ENCODE measurements around the gene LRP11. TPM values are rescaled to one million over a fixed set of nuclear protein-coding genes. Genes with fewer than 3 reads are reported as not detected.

Gene LRP11
- total and polyA plus RNA-seq, 2 of the 13 experiments (the other 11 are each of a cell fraction or from before 2014, with no cell fraction given), result 32.4 to 48.9 TPM

DNA sequence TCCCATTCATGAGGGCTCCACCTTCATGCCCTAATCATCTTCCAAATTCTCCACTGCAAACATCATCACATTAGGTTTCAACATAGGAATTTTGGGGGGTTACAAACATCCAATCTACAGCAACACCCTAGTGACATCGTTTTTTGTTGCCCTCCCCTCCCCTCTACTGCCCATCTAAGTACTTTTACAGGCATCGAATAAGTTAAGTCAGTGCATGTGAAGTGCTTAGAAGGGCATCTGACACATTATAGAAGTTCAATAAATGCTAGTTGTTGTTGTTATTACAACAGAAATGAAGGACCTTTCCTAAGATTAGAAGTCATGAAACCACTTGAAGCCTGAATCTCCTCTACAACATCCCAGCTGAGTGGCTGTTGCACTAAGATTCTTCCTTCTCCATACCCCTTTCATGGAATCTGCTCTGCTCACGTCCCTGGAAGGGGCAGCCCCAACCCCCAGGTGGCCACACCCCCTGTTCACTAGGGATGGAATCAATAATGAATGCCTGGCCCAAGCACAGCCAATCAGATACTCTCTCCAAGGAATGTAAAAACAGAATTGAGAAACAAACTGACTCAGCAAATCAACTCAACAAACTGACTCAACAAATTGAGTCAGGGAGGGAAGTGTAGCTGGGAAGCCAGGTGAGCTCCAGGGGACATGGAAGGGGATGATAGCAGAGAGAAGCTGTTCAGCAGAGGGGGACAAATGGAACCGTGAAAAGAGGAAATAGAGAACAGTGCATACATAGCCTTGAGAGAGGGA lies 3.9 kb upstream of the LRP11 start (continued):
- TF ChIP-seq ZBTB33 (CRISPR knock-in tag; IDR thresholded peaks at IDR 0.05) (no peak), CREB1 (IDR thresholded peaks at IDR 0.05) (no peak), CREB1 (CRISPR knock-in tag; IDR thresholded peaks at IDR 0.05) (no peak), ZNF773 (CRISPR knock-in tag; IDR thresholded peaks at IDR 0.05; ENCODE audit: borderline replicate concordance) (no peak), ATF7 (IDR thresholded peaks at IDR 0.05) (no peak), ATF7 (CRISPR knock-in tag; IDR thresholded peaks at IDR 0.05) (no peak), THAP7 (CRISPR knock-in tag; IDR thresholded peaks at IDR 0.05) (no peak), ZSCAN22 (CRISPR knock-in tag; IDR thresholded peaks at IDR 0.05) (no peak), GTF2F1 (IDR thresholded peaks at IDR 0.05; ENCODE audit: low read length) (no peak), NCOA5 (CRISPR knock-in tag; IDR thresholded peaks at IDR 0.05) (no peak), ZNF451 (CRISPR knock-in tag; IDR thresholded peaks at IDR 0.05) (no peak), HNRNPL (IDR thresholded peaks at IDR 0.05; ENCODE audit: low read depth, low read length) (no peak), ZNF781 (CRISPR knock-in tag; IDR thresholded peaks at IDR 0.05; ENCODE audit: borderline replicate concordance, not compliant biosample characterization) (no peak), ZNF572 (CRISPR knock-in tag; IDR thresholded peaks at IDR 0.05) (no peak), ZFP36L2 (CRISPR knock-in tag; IDR thresholded peaks at IDR 0.05) (no peak), ZNF318 (CRISPR knock-in tag; IDR thresholded peaks at IDR 0.05) (no peak), ZNF251 (CRISPR knock-in tag; IDR thresholded peaks at IDR 0.05) (no peak), GPN1 (CRISPR knock-in tag; IDR thresholded peaks at IDR 0.05; ENCODE audit: borderline replicate concordance) (no peak), ZSCAN20 (CRISPR knock-in tag; IDR thresholded peaks at IDR 0.05; ENCODE audit: borderline replicate concordance) (no peak)
- TF ChIP-seq, protein P1, sequence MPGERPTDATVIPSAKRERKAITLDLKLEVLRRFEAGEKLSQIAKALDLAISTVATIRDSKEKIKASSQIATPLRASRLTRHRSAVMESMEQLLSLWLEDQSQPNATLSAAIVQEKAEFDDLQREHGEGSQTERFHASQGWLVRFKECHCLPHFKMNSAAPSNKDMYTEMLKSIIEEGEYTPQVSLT (CRISPR knock-in tag; IDR thresholded peaks at IDR 0.05; ENCODE audit: borderline replicate concordance, low read depth), result no peak
